22Rv1 (cell line): ENCODE measurements around the gene RNASET2.

ENCODE experiments used
- H3K27ac ChIP-seq: fragments of 450-650 bp; 2 replicates; pipeline ENCODE4 v1.5.1; 2017
- ZFX ChIP-seq: fragments of 450-650 bp; IDR thresholded peaks from 2 replicates; pipeline ENCODE4 v1.6.1; 2017; ENCODE audit warnings: antibody characterized with exemption, borderline replicate concordance
- TF ChIP-seq, protein P1 (sequence below): fragments of 450-650 bp; IDR thresholded peaks from 2 replicates; pipeline ENCODE4 v1.5.1; 2017; ENCODE audit warnings: mild to moderate bottlenecking

RNASET2 gene, protein sequence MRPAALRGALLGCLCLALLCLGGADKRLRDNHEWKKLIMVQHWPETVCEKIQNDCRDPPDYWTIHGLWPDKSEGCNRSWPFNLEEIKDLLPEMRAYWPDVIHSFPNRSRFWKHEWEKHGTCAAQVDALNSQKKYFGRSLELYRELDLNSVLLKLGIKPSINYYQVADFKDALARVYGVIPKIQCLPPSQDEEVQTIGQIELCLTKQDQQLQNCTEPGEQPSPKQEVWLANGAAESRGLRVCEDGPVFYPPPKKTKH

DNA sequence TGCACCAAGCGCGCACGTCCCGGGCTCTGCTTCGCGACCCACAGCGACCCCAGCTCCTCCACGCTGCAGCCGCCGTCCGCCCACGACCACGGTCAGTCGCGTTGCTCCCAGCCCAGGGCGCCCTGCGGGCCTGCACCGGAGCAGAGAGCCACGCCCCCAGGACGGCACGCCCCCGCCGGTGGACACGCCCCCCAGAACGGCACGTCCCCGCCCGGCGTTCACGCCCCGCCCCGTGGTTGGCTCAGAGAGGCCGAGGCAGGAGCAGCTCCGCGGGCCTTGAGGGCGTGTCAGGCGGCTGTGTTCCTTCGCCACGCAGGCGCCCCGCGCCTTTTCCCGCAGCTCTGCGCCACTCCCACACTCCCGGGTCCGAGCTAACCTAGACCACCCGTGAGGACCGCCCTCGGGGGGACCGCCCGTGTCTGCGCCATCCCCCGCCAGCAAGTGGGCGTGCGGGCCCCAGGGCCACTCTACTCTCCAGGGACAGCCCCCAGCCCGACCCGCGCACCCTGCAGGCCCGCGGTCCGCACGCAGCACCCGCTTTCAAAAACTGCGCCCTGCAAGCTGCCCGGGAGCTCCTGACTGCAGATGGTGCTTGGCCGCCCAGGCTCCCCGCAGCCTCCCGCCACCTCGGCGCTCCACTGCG lies at the start of gene RNASET2:
Gene RNASET2 (minus strand): TSS at position 107 of the 643 bp plus-strand sequence. CDS start 368 bp downstream, outside the sequence.
- peak within 1 kb of the TSS; percentile 44; the same call in 1 of the 2 replicates for H3K27ac ChIP-seq
- no peak for TF ChIP-seq ZFX
- TF ChIP-seq, protein P1, sequence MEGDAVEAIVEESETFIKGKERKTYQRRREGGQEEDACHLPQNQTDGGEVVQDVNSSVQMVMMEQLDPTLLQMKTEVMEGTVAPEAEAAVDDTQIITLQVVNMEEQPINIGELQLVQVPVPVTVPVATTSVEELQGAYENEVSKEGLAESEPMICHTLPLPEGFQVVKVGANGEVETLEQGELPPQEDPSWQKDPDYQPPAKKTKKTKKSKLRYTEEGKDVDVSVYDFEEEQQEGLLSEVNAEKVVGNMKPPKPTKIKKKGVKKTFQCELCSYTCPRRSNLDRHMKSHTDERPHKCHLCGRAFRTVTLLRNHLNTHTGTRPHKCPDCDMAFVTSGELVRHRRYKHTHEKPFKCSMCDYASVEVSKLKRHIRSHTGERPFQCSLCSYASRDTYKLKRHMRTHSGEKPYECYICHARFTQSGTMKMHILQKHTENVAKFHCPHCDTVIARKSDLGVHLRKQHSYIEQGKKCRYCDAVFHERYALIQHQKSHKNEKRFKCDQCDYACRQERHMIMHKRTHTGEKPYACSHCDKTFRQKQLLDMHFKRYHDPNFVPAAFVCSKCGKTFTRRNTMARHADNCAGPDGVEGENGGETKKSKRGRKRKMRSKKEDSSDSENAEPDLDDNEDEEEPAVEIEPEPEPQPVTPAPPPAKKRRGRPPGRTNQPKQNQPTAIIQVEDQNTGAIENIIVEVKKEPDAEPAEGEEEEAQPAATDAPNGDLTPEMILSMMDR = no peak

DNA sequence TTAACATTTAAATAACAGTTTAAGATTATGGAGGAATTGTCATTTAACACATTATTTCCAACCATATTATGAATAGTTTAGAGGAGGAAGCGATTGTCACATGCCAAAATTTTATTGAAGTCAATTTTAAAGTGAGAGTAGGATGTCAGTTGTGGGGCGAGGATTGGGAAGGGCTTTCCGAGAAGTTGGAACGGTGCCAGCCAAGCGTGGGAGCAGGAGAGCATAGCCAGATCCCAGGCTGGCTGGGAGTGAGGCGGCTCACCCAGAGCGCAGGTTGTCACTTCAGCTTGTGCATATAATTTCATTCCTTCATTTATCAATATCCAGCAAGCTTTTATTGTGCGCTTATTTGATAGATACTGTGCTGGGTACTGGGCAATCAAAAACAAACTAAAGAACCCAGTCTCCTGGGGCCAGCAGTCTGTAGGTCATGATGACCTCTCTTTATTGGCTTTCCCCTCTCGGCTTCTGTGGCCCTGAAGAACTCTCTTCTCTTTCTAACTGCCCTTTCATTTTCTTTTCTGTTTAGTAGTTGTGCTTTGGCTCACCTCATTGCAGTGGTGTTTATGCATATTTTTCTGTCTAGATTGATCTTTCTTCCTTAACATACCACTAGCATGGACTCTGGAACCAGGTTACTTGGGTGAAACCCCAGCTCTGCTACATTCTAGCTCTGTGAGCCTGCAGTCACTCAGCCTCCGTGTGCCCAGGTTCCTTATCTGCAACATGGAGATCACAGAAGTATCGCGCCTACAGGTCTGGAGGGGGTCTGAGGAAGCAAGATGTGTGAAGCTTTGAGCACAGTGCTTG lies 49.2 kb upstream of the RNASET2 start:
- no peak for TF ChIP-seq ZFX
- TF ChIP-seq, protein P1 = no peak
- no peak overlapping the region for H3K27ac ChIP-seq

DNA sequence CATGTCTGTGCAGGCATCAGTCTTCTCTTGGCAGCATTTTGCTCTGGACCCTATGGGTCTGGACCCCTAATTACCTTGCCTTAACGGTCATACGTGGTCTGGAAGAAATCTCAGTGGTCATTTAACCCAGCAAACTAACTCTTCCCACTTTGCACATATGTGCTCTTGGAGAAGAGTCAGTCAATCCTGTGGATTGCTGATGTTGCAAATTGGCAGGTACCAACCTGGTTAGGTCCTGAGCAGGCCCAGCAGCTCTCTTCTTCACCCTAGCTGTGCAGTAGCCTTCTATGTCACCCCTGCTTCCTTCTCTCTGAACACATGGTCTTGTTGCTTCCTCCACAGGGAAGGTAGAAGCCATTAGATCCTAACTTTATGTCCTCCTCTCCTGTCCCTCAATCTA lies 44.4 kb upstream of the RNASET2 start:
- H3K27ac ChIP-seq = no peak overlapping the region
- TF ChIP-seq ZFX = no peak
- TF ChIP-seq, protein P1 = no peak

DNA sequence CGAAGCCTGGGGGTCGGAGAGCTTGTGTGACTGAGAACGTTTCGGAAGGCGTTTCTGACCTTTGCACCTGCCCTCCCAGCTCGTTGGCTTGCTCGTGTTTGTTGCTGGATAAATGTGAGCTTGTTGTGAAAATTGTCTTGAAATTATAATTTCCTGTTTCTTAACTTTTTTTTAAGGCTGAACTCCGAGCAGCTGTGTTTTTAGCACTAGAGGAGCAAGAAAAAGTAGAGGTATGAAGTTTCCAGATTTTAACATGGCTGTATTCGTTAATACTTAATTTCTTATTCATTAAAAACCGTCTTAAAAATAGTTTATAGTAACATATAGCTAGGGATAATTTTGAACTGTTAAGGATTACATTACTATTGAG lies 43.5 kb upstream of the RNASET2 start:
- H3K27ac ChIP-seq = peak overlapping the region; percentile 85
- no peak for TF ChIP-seq ZFX
- TF ChIP-seq, protein P1 = no peak

DNA sequence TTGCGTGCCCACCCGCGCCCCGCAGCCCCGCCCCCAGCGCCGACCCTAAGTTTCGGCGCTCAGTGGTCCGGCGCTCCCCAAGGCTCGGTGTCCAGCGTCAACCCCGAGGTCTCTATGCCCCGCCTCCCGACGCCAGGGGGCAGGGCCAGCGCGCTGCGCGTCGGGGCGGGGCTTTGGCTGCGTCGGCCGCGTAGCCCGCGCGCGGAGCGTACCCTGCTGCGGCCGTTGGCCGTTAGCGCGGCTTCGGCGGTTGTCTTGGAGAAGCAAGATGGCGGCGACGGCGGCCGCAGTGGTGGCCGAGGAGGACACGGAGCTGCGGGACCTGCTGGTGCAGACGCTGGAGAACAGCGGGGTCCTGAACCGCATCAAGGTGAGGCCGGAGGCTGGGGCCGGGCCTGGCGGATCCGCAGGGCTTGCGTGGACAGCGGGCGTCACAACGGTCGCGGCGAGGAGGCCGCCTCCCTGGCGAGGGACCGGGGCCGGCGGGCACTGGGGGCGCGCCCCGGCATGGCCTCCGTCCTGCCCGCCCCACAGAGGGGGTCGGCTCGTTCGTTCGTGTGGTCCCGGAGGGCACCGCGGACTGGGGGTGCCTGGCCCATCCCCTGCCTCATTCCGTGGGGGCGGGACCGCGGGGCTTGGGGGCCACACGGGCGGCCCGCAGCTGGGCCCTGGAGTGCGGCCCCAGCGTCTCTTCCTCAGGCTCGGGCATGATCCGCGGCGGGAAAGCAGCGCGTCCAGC lies 43.0 kb upstream of the RNASET2 start, which contains the start of gene CEP43:
Gene CEP43 (plus strand): TSS at position 253 of the 739 bp plus-strand sequence. CDS start 16 bp downstream, at position 269.
- TF ChIP-seq, protein P1 = no peak
- no peak for TF ChIP-seq ZFX

DNA sequence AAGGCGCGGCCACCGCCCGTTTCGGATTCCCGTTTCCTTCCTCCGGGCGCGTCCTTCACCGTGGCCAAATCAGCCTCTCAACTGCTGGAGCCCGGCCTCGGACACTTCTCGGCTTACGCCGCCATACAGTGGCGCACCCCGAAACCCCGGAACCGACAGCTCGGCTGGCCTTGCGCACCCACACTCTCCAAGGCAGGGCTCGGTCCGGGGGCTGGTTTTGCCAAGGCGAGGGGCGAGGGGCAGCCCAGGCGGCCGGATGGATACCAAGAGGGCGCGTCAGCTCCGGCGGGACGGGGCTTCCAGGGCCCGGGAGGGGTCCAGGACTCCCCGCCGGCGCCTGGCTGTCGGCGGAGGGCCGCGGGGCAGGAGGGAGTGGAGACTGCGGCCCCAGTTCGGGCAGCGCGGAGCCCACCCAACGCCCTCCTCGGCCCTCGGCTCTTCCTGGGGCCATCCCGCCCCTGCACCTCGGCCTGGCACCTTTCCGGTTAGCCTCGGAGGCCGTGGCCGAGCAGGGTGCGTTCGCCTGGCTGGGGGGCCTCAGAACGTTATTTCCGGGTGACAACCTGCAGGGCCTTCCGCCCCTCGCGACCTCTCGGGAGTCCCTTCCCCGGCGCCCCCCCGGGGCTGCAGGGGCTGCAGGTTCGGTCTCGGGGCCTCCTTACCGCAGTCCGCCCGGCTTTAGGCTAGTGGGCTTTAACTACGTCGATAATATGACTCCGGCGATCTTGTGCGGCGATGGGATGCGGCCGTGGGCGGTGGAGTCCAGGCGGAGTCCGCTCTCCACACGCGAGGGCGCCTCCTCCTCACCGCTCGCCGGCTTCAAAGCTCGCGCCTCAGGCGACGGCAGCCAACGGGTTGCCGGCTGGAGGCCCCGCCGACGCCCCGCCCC lies 42.1 kb upstream of the RNASET2 start:
- H3K27ac ChIP-seq = peak overlapping the region; percentile 85
- TF ChIP-seq, protein P1 = no peak
- TF ChIP-seq ZFX = no peak

More for the DNA sequence above, 43.0 kb upstream of the RNASET2 start, which contains the start of gene CEP43:
- H3K27ac ChIP-seq = peak within 1 kb of the TSS; percentile 85
